Placental epithelial cell (primary cell): Measurements from ENCODE around the gene FBXO41. TPM values are rescaled to one million over a fixed set of nuclear protein-coding genes. Genes with fewer than 3 reads are reported as not detected.

ENCODE experiments used
- small RNA-seq: library from RNA; depleted of rRNA; stranded (forward); fragments of <200 nt; gene quantifications from one replicate; pipeline ENCODE3, GENCODE V24; 2012
- total RNA-seq: library from RNA; depleted of rRNA; stranded (reverse); fragments of >200 nt; gene quantifications from 2 replicates; pipeline ENCODE4 v1.2.3, GENCODE V29; 2012

FBXO41 gene
- total RNA-seq, result 7.5 and 11.1 TPM in 2 replicates

GRCh38 chr2:73284296-73285158, at the start of gene FBXO41:
FBXO41 (minus strand) TSS chr2:73284478; CDS start chr2:73269630, 14,848 bp downstream.

GRCh38 chr2:73293534-73294171, 9.4 kb upstream of the FBXO41 start, which contains the start of gene EGR4:
EGR4 (minus strand) TSS chr2:73293548; CDS start chr2:73293317, 231 bp downstream.

GRCh38 chr2:73233932-73234832, 50.1 kb downstream of the FBXO41 start, which contains the start of gene CCT7:
CCT7 (plus strand) TSS chr2:73234308; CDS start chr2:73234379, 71 bp downstream.

GRCh38 chr2:73233154-73233931, 50.9 kb downstream of the FBXO41 start, which contains the start of gene PRADC1:
PRADC1 (minus strand) TSS chr2:73233239; CDS start chr2:73233160, 79 bp downstream.

GRCh38 chr2:73214120-73215035, 69.9 kb downstream of the FBXO41 start, which contains the start of gene SMYD5:
SMYD5 (plus strand) TSS chr2:73214245; CDS start chr2:73214267, 22 bp downstream.

Small RNA genes within 50 kb of the gene (small RNA-seq; reads per million reads assigned to genes)
- gene RNU6-111P, result not detected

Other genes with a start within 250 kb of the FBXO41 start
- 6.2 and 9.0 TPM in 2 replicates for gene SFXN5, start 212.8 kb downstream of the FBXO41 start, total RNA-seq
- gene RAB11FIP5, start 171.5 kb downstream of the FBXO41 start, total RNA-seq, result 63.2 and 99.7 TPM in 2 replicates
- not detected in 2 replicates for gene NOTO, start 81.9 kb downstream of the FBXO41 start, total RNA-seq
- gene SMYD5, start 70.2 kb downstream of the FBXO41 start, total RNA-seq, result 17.7 and 18.3 TPM in 2 replicates
- 9.8 and 20.3 TPM in 2 replicates for gene PRADC1, start 51.2 kb downstream of the FBXO41 start, total RNA-seq
- gene CCT7, start 50.2 kb downstream of the FBXO41 start, total RNA-seq, result 156 and 251 TPM in 2 replicates
- gene EGR4, start 9.1 kb upstream of the FBXO41 start, total RNA-seq, result not detected in 2 replicates
- gene ALMS1, start 101.4 kb upstream of the FBXO41 start, total RNA-seq, result 17.7 and 19.6 TPM in 2 replicates